GM18867 (cell line): ENCODE measurements around the gene ACD.
"Not testable (repeated sequence)": the region's sequence is repeated elsewhere in the genome, so short reads cannot be mapped to it uniquely, and the experiment has no call there.

Source experiments
- ATAC-seq: cut with Tn5 transposase; IDR thresholded peaks from one replicate; pipeline ENCODE4 v1.9.1; 2021; ENCODE audit warnings: mild to moderate bottlenecking, moderate library complexity; ENCODE audit not compliant: unreplicated experiment

The ACD gene

GRCh38 chr16:67659675-67660563 lies at the start of gene ACD:
Gene ACD (minus strand): TSS chr16:67660260. CDS start chr16:67660220, 40 bp downstream.
- peak; percentile 61 for ATAC-seq

GRCh38 chr16:67709050-67709449 lies 49.0 kb upstream of the ACD start:
- no peak for ATAC-seq

DNA sequence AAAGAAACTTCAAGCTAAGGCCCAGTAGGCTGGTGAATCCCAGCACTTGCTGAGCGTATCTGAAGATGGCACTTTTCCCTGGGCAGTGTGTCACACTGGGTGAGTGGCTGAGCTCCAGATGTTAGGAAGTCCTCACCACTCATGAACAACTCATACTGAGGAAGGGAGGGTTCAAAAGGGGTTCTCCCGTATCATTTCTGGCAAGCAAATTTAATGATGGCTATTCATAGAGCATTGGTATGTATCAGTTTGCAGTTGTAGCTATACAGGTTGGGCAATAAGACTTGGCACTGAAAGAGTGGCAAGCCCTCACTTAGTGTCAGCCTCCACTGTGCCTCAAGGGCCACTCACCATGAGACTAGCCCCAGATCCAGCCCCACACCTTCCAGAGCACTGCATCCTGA lies 48.3 kb upstream of the ACD start:
- no peak for ATAC-seq

DNA sequence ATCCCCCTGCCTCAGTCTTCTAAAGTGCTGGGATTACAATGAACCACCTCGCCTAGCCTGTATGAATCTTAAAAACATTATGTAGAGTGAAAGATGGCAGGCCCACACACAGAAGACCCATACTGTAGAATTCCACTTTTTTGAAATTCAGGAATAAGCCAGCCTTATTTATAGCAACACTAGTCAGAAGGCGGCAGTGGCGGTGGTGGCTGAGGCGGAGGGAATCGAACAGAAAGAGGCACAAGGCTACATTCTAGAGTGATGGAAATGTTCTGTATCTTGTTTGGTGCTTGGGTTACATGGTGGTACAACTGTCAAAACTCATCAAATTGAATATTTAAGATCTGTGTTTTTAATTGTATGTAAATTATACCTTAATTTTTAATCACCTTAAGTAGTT lies 47.7 kb upstream of the ACD start:
- ATAC-seq: no peak

DNA sequence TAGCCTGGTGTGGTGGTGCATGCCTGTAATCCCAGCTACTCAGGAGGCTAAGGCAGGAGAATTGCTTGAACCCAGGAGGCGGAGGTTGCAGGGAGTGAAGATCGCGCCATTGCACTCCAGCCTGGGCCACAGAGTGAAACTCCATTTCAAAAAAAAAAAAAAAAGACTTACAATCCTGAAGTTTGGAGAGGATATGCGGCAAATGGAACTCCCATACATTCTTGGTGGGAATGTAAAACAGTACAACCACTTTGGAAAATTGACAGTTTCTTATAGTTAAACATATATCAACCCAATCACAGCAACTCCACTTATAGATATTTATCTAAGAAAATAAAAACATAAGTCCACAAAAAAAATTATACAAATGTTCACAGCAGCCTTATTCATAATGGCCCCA lies 47.1 kb upstream of the ACD start:
- ATAC-seq: no peak

DNA sequence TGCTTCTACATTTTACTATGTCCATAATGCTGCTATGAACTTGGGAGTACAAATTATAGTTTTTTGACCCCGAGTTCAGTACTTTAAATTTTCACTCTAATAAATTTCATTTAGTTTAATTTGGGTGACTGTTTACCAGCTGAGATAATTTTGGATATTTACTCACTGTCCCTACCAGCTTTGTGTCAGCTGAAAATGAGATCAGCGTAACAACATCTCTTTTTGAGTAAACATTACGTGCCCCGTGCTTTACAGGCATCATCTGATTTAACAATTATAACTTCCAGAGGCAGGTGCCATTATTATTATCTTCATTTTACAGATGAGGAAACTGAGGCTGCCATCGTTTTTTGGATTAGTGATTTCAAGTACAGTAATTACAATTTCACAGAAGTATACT lies 44.0 kb upstream of the ACD start:
- ATAC-seq: no peak

- no peak for ATAC-seq
Observed at GRCh38 chr16:67703626-67704025, 43.6 kb upstream of the ACD start.

DNA sequence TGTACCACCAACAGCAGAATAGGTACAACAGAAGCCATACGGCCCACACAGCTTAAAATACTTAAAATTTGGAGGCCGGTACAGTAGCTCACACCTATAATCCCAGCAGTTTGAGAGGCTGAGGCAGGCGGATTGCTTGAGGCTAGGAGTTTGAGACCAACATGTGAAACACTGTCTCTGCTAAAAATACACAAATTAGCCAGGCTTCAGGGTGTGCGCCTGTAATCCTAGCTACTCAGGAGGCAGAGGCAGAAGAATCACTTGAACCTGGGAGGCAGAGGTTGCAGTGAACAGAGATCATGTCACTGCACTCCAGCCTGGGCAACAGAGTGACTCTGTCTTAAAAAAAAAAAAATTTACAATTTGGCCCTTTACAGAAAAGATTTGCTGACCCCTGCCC lies 42.1 kb upstream of the ACD start:
- no peak for ATAC-seq

DNA sequence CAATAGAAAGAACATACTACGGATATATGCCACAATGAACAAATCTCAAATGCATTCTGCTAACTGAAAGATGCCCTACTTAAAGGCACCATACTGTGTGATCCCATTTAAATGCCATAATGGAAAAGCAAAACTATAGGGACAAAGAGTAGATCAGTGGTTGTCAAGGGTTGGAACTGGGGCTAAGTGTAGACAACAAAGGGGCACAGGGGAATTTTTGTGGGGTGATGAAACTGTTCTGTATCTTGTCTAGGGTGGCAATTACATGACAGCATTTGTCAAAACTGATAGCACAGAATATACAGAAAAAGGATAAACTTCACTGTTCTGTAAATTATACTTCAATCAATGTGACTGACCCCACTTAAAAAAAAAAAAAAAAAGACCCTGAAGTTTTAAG lies 41.4 kb upstream of the ACD start:
- ATAC-seq: no peak

- no peak for ATAC-seq
Observed at GRCh38 chr16:67699265-67699664, 39.2 kb upstream of the ACD start.

DNA sequence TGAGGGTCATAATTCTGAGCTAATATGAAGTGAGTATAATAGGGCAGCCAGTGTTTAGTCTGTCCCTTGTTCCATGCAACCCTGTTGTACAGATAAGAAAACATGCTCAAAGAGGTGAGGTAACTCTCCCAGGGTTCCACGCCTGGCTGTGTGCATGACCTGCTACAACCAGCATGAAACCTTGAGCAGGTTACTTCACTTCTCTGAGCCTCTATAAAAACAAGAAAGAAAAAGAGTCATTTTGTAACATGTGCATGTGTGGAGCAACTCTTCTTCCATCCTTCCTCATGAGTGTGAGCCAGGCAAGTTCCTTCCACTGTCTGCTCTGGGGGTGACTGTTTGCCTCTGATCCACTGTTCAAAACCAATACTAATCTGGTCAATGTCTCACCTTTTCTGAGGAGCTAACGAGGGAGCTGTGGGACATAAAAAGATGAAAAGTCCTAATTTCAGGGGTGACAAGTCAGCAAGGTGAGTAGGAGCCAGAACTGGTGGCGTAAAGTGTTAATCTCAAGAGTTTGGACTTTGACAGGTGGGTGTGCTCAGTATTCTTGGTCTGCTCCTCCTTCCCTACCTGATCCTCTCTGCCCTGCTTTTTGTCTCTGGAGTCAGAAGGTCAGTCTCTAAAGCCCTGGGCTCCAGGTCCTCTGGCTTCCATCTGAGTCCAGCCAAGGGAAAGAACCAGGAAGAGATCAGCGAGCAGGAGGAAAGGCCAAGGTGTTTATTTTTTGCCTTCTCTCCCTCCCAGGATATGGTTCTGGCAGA lies 37.5 kb upstream of the ACD start:
- ATAC-seq: no peak

- no peak for ATAC-seq
Observed at GRCh38 chr16:67694611-67695010, 34.6 kb upstream of the ACD start.

- not testable (repeated sequence) for ATAC-seq
Observed at GRCh38 chr16:67693517-67694285, 33.6 kb upstream of the ACD start.

GRCh38 chr16:67685388-67686112 lies 25.5 kb upstream of the ACD start:
- peak; percentile 54 for ATAC-seq

GRCh38 chr16:67683767-67684166 lies 23.7 kb upstream of the ACD start:
- no peak for ATAC-seq

- ATAC-seq: no peak
Observed at GRCh38 chr16:67679935-67680897, 20.2 kb upstream of the ACD start.

- ATAC-seq: no peak
Observed at GRCh38 chr16:67678354-67679023, 18.4 kb upstream of the ACD start.

GRCh38 chr16:67677712-67678111 lies 17.7 kb upstream of the ACD start:
- no peak for ATAC-seq

DNA sequence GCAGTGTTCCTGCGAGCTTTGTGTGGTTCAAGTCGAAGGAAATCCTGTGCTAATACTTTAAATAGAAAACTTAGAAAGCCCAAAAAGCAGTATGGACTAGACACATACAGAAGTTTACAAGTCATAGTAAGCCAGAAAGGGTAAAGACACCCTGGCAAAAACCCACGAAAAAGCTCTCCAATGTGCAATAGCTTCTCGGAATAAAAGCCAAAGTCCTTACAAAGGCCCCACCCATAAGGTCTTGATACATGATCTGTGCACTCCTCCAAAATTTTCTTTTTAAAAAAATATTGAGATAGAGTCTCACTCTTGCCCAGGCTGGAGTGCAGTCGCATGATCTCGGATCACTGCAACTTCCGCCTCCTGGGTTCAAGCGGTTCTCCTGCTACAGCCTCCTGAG lies 16.9 kb upstream of the ACD start:
- ATAC-seq: no peak
